Fibroblast of skin of left quadriceps (primary cell): ENCODE data around the gene PRCP.

Source experiments
- DNase-seq, 2 experiments: peaks; one replicate each; pipeline ENCODE4 v3.0.0-alpha.2; 2013; ENCODE audit warnings: low read depth in 2 of 2

PRCP gene

DNA sequence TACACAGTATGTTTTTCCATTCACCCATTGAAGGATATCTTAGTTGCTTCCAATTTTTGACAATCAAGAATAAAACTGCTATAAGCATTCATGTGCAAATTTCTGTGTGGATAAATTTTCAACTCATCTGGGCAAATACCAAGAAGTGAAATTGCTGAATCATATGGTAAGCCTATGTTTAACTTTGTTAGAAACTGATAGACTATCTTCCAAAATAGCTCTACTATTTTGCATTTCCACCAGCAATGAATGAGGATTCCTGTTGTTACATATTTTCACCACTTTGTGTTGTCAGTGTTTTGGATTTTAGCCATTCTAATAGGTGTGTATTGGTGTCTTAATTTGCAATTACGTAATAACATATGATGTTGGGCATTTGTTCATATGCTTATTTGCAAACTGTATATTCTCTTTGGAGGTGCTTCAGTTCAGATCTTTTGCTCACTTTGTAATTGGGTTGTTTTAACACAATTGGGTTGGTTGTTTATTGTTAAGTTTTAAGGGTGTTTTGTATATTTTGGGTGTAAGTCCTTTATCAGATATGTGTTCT, 117.3 kb downstream of the PRCP start:
- no peak for DNase-seq

GRCh38 chr11:82778776-82779175, 121.5 kb downstream of the PRCP start:
- DNase-seq = no peak

DNA sequence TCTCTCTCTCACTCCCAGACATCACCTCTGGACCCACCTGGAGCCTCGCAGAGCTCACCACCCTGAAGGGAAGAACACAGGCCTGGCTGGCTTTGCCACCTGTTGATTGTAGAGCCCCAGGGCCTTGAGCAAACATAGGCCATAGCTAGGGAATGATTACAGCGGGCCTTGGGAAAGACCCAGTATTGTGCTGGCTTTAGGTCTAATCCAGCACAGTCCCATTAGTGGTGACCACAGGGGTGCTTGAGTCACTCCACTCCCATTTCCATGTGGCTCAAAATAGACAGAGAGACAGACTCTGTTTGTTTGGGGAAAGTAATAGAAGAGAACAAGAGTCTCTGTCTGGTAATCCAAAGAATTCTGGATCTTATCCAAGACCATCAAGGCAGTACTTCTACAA, 123.9 kb downstream of the PRCP start:
- no peak for DNase-seq

- peak; percentile 17 to 22 for DNase-seq
Observed at GRCh38 chr11:82775736-82776346, 124.4 kb downstream of the PRCP start.

DNA sequence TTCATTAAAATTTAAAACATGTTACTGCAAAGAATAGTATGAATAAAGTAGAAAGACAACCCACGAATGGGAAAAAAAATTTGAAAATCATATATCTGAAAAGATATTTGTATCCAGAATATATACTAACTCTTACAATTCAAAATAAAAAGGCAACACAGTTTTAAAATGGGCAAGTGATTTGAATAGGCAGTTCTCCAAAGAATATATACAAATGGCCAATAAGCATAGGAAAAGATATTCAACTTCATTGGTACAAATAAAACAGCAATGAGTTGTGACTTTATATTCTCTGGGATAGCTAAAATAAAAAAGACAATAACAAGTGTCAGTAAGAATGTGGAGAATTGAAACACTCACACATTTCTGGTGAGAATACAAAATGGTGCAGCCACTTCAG, 125.0 kb downstream of the PRCP start:
- DNase-seq = no peak
